Omental fat pad (tissue), 4 donors: Measurements from ENCODE around the gene GAPDHS. TPM values are rescaled to one million over a fixed set of nuclear protein-coding genes. Genes with fewer than 3 reads are reported as not detected.

ENCODE experiments used
- ATAC-seq: fragments of 150-250 bp; one replicate; pipeline ENCODE4 v1.9.1; 2016; ENCODE audit warnings: mild to moderate bottlenecking, moderate library complexity; ENCODE audit not compliant: low FRiP score
- DNase-seq: peaks from one replicate; pipeline ENCODE4 v3.0.0-alpha.2; 2019; ENCODE audit warnings: low spot score
- total RNA-seq, 4 donors: library from RNA; depleted of rRNA; stranded (reverse); fragments of >200 nt; gene quantifications; one replicate each; pipeline ENCODE4 v1.1.0, GENCODE V29; 2016
- TF ChIP-seq, protein P1 (sequence below), 3 donors: fragments of 450-650 bp; IDR thresholded peaks; one replicate each; pipeline ENCODE4 v1.5.1; 2016 to 2017; ENCODE audit warnings: antibody characterized with exemption in 3 of 3, mild to moderate bottlenecking in 3 of 3, moderate library complexity in 2 of 3

GAPDHS gene
- total RNA-seq, 4 donors from 2014 or later, result not detected

DNA sequence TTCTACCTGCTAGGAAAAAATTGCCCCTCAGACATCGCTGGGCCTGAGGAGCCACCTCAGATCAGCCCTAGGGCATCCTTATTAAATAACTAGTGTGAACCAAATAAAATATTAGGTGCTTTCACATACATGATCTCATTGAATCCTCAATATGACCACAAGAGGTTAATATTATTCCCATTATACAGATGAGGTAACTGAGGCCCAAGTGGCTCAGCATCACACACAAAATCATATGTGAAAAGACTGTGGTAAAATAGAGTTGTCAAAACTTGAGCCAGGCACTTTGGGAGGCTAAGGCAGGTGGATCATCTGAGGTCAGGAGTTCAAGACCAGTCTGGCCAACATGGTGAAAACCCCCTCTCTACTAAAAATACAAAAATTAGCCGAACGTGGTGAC, 16.9 kb upstream of the GAPDHS start:
- TF ChIP-seq, protein P1, sequence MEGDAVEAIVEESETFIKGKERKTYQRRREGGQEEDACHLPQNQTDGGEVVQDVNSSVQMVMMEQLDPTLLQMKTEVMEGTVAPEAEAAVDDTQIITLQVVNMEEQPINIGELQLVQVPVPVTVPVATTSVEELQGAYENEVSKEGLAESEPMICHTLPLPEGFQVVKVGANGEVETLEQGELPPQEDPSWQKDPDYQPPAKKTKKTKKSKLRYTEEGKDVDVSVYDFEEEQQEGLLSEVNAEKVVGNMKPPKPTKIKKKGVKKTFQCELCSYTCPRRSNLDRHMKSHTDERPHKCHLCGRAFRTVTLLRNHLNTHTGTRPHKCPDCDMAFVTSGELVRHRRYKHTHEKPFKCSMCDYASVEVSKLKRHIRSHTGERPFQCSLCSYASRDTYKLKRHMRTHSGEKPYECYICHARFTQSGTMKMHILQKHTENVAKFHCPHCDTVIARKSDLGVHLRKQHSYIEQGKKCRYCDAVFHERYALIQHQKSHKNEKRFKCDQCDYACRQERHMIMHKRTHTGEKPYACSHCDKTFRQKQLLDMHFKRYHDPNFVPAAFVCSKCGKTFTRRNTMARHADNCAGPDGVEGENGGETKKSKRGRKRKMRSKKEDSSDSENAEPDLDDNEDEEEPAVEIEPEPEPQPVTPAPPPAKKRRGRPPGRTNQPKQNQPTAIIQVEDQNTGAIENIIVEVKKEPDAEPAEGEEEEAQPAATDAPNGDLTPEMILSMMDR (IDR thresholded peaks at IDR 0.05), result no peak
- ATAC-seq (no peak), DNase-seq (no peak)

- no peak for ATAC-seq
- DNase-seq, result no peak
- TF ChIP-seq, protein P1 (IDR thresholded peaks at IDR 0.05), result no peak
These were observed 15.9 kb upstream of the GAPDHS start for GRCh38 chr19:35517342-35517741.

DNA sequence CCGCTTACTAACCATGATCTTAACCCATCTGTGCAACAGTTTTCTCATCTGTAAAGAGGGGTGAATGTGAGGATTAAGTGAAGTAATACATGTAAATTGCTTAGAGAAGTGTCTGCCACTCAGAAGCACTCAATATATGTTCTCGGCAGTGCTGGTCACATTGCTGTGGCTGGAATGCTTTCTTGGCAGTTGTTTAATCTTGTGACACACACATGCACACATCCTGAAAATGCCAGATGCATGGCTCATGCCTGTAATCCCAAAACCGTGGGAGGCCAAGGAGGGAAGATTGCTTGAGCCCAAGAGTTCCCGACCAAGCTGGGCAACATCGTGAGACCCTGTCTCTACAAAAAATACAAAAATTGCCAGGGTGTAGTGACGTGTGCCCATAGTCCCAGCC, 14.9 kb upstream of the GAPDHS start:
- no peak for ATAC-seq
- TF ChIP-seq, protein P1 (IDR thresholded peaks at IDR 0.05), result no peak
- no peak for DNase-seq

GRCh38 chr19:35519291-35519690, 14.0 kb upstream of the GAPDHS start:
- TF ChIP-seq, protein P1 (IDR thresholded peaks at IDR 0.05), result no peak
- no peak for ATAC-seq
- DNase-seq, result no peak

- TF ChIP-seq, protein P1 (IDR thresholded peaks at IDR 0.05), result no peak
- ATAC-seq (no peak), DNase-seq (no peak)
These were observed 12.0 kb upstream of the GAPDHS start for GRCh38 chr19:35521124-35521743.

- DNase-seq (no peak), ATAC-seq (no peak)
- TF ChIP-seq, protein P1 (IDR thresholded peaks at IDR 0.05), result no peak
These were observed 10.4 kb upstream of the GAPDHS start for GRCh38 chr19:35522745-35523327.

- TF ChIP-seq, protein P1 (IDR thresholded peaks at IDR 0.05), result no peak
- DNase-seq, result no peak
- ATAC-seq, result no peak
These were observed 8.9 kb upstream of the GAPDHS start for GRCh38 chr19:35524181-35524837.
